Mucosa of descending colon (tissue), 3 donors: ENCODE measurements around the gene HOXB5. TPM values are rescaled to one million over a fixed set of nuclear protein-coding genes. Genes with fewer than 3 reads are reported as not detected.
A peak's percentile ranks its signal among the peaks of the same experiment; 100 is the strongest.

Source experiments
- ATAC-seq: fragments of 200-7000 bp; cut with Tn5 transposase; one replicate; pipeline ENCODE4 v1.9.1; 2020; ENCODE audit warnings: mild to moderate bottlenecking, moderate library complexity
- DNase-seq, 3 donors: peaks; one replicate each; pipeline ENCODE4 v3.0.0-alpha.2; 2020
- H3K36me3 ChIP-seq: fragments of 200-600 bp; one replicate; pipeline ENCODE4 v1.8.0; 2021; ENCODE audit warnings: low read depth, mild to moderate bottlenecking
- H3K4me1 ChIP-seq: fragments of 200-600 bp; one replicate; pipeline ENCODE4 v1.8.0; 2021; ENCODE audit warnings: low read depth, mild to moderate bottlenecking
- H3K4me3 ChIP-seq: fragments of 200-600 bp; one replicate; pipeline ENCODE4 v1.8.0; 2021; ENCODE audit warnings: mild to moderate bottlenecking
- H3K9me3 ChIP-seq: fragments of 200-600 bp; one replicate; pipeline ENCODE4 v1.8.0; 2021; ENCODE audit warnings: mild to moderate bottlenecking
- intact Hi-C, 2 donors: fragments of 100-400 bp; cut with DNase I in 1 of 2; cut with micrococcal nuclease in 1 of 2; formaldehyde crosslinking; loops; one replicate each; pipeline versions ENCODE4 v1.11.0 to v1.11.1; 2022; cut with DNase I, micrococcal nuclease
- total RNA-seq, 3 donors: library from RNA; stranded (reverse); fragmentation: NEBNext Ultra II Directional in 2 of 3; extraction: Animal tissue kit (Norgen Biotek cat#: 25700) in 2 of 3; gene quantifications; one replicate each; pipeline versions ENCODE4 v1.2.1 to v1.2.4, GENCODE V29; 2021 to 2023
- TF ChIP-seq, protein P1 (sequence below): fragments of 200-600 bp; IDR thresholded peaks from one replicate; pipeline ENCODE4 v1.8.0; 2022; ENCODE audit warnings: antibody characterized with exemption, mild to moderate bottlenecking
- donor health status: DM: no; HTN: no; CAD: no; lungs with moderate emphysema.
- donor health status: DM: no; HTN: no; CAD: no.
- donor health status: DM: no; HTN: yes; CAD: no.

HOXB5 gene
- total RNA-seq, 3 donors from 2014 or later: 16.2 to 29.3 (median 19.9) TPM

DNA sequence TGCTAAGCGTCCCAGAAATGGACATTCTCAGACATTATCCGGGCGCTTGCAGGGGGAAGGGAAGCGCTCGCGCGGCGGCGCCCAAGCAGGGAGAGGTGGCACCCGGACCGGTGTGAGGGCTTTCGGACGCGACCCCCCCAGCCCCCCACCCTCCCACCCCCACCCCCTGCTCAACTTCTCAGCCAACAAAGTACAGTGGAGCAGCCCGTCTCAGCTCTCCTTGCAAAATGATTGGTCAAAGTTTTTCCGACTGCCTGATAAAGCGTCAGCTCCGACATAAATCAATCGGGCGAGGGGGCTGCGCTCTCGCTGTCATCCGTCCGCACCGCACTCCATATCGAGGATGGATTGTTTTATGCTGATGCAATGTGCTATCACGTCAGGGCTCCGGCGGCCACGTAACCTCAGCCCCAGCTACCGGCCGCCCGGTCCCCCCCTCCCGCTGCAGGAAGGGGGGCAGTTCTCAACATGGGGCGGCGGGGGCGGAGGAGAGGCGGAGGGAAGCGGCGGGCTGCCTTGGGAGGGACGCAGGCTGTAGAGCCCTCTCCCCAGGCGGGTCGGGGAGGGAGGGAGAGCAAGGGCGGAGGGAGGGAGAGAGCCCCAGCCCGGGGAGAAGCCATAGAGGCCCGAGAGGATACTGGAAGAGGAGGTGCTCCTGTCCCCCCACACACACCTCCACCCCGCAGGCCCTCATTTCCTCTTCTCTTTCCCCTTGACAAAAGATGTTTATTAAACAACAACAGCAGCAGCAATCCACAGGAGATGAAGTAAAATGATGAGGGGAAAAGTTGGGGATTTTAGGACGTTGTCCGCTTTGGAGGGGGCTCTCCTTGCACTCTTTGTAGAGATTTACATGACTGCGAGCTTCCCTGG, 32.9 kb upstream of the HOXB5 start, which contains the start of gene HOXB9:
Gene HOXB9 (minus strand): TSS at position 114 of the 873 bp plus-strand sequence. CDS start 89 bp downstream, at position 25.
- peak; percentile 36 for ATAC-seq
- peak within 1 kb of the TSS; percentile 26 for H3K4me3 ChIP-seq
- TF ChIP-seq, protein P1, sequence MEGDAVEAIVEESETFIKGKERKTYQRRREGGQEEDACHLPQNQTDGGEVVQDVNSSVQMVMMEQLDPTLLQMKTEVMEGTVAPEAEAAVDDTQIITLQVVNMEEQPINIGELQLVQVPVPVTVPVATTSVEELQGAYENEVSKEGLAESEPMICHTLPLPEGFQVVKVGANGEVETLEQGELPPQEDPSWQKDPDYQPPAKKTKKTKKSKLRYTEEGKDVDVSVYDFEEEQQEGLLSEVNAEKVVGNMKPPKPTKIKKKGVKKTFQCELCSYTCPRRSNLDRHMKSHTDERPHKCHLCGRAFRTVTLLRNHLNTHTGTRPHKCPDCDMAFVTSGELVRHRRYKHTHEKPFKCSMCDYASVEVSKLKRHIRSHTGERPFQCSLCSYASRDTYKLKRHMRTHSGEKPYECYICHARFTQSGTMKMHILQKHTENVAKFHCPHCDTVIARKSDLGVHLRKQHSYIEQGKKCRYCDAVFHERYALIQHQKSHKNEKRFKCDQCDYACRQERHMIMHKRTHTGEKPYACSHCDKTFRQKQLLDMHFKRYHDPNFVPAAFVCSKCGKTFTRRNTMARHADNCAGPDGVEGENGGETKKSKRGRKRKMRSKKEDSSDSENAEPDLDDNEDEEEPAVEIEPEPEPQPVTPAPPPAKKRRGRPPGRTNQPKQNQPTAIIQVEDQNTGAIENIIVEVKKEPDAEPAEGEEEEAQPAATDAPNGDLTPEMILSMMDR: no peak
- H3K4me1 ChIP-seq: peaks cover 36% of the 10 kb centered on the region
- no peaks in the 10 kb centered on the region for H3K9me3 ChIP-seq
- intact Hi-C loops: loop anchor here in 1 of 2 donors (10.0 kb wide), 1 partner anchor 292 kb away; no protein-coding TSS in a partner anchor
- H3K36me3 ChIP-seq: no peaks in the 10 kb centered on the region
- peak; percentile 82 to 91 (median 84) for DNase-seq

DNA sequence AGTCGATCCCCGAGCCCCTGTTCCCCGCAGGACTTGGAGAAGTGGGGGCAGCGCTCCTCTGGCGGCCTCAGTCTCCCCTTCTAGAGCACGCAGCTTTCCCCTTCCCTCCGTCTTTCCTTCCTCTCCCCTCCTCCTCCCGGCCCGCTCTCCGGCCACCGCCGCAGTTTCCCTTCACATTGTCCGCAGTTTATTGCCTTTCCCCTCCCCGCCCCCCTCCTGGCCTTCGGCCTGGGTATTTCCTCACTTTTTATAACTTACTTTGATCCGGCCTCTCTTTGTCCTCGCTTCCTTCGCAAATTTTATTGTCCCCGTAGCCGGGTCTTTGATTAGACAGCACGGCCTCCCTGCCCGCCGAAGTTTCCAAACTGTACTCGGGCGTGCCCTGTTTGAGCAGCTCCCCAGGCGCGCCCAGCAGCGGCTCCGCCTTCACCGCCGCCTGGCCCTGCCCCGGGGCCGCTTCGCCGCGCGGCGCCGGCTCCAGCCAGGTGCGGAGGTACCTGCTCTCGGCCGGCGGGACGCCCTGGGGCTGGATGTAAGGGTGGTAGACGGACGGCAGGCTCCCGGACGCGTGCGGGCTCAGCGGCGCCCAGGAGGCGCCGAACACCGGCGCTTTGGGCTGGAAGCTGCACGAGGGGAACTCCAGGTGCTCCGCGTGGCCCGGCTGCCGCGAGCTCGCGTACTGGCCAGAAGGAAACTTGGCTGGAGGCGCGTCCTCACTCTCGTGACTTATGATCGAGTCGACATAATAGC, 32.1 kb upstream of the HOXB5 start:
- intact Hi-C loops: loop anchor here in 1 of 2 donors (10.0 kb wide), 1 partner anchor 291 kb away; no protein-coding TSS in a partner anchor
- DNase-seq: peak; percentile 89 to 92 (median 90)
- Histone ChIP-seq H3K9me3 (no peaks in the 10 kb centered on the region), H3K4me3 (peak overlapping the region; percentile 26), H3K4me1 (peaks cover 38% of the 10 kb centered on the region), H3K36me3 (no peaks in the 10 kb centered on the region)
- ATAC-seq: peak; percentile 77
- TF ChIP-seq, protein P1: no peak

DNA sequence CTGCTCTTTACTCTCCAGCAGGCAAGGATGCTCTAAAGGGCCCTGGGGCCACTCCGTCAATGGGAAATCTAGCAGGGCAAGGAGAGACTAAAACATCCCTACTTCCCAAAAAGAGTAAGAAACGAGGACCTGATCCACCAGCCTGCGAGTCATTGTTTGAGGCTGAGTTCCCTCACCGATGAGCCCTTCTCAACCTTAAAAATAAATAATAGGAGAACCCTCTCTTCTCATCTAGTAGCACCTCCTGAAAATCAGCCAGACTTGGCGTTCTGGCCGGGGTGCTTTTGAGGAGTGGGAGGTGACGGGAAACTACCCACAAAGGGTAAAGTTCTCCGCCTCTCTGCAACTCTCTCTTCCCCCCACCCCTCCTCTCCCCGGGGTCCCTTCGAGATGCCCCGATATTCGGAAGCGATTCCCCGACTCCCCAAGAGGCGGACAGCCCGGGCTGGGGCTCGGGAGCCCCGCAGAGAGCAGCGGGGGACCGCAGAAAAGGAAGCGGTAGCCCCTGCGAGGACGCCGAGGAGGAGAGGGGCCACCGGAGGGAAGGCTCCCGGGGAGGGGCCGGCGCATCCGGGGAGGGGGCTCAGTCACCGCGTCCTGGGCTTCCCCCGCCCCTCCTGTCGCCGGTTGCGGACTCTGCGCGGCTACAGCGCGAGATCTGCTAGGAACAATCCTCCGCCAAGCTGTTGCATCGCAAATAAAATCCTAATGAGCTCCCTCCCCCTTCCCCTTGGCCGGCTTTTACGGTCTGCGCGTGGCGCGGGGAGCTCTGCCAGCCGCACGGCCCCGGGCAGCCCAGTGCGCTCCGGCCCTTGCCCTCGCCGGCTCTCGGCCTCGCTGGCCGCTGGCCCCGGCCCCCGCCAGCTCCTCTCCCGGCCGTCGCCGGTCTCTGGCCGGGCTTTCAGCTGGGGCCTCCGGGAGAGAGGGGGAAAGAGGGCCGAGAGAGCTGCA, 31.2 kb upstream of the HOXB5 start:
- H3K4me3 ChIP-seq: peak overlapping the region; percentile 26
- intact Hi-C loops: loop anchor here in 1 of 2 donors (10.0 kb wide), 1 partner anchor 290 kb away; no protein-coding TSS in a partner anchor
- peak; percentile 30 for ATAC-seq
- no peaks in the 10 kb centered on the region for H3K36me3 ChIP-seq
- DNase-seq: peak in 2 of 3 donors; percentile 66 to 75
- TF ChIP-seq, protein P1: no peak
- H3K4me1 ChIP-seq: peaks cover 46% of the 10 kb centered on the region
- no peaks in the 10 kb centered on the region for H3K9me3 ChIP-seq

DNA sequence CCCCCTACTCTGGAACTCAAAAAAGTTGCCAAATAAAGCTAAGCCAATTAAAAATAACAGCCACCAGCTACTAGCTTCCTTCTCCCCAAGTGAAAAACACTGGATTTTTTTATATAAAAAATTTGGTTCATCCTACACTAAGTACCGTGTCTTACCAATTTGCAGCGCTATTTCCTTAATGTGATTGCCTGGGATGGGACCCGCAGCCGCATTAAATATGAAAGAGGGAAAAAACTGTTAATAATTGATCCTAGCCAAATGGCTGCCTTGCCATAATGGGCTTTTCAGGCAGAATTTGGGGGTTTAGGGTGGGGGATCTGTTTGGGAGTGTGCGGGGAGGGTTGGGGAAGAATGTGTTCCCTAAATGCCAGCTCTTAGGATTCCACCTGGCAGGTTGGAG, 30.5 kb upstream of the HOXB5 start:
- TF ChIP-seq, protein P1: no peak
- DNase-seq (no peak), ATAC-seq (no peak)
- Histone ChIP-seq H3K36me3 (no peaks in the 10 kb centered on the region), H3K4me3 (no peak overlapping the region), H3K4me1 (peaks cover 45% of the 10 kb centered on the region), H3K9me3 (no peaks in the 10 kb centered on the region)
- intact Hi-C loops: loop anchor here in 1 of 2 donors (10.0 kb wide), 1 partner anchor 289 kb away; no protein-coding TSS in a partner anchor
